Lung (tissue), 12 donors: ENCODE results near the gene ASCC1. TPM values are rescaled to one million over a fixed set of nuclear protein-coding genes. Genes with fewer than 3 reads are reported as not detected.
A peak's percentile ranks its signal among the peaks of the same experiment; 100 is the strongest.

Source experiments
- ATAC-seq: fragments of 200-7000 bp; cut with Tn5 transposase; one replicate; pipeline ENCODE4 v1.9.1; 2020; ENCODE audit warnings: moderate number of reproducible peaks; ENCODE audit not compliant: insufficient read depth, low FRiP score
- DNase-seq, 3 donors: peaks; one replicate each; pipeline ENCODE4 v3.0.0-alpha.2; 2013 to 2017
- H3K27ac ChIP-seq, 2 donors: one replicate each; pipeline ENCODE4 v1.5.1; 2013; ENCODE audit warnings: mild to moderate bottlenecking in 2 of 2, moderate library complexity in 2 of 2, control low read depth in 1 of 2, inconsistent platforms in 1 of 2, low read depth in 1 of 2, low read length in 1 of 2
- H3K27me3 ChIP-seq, 3 donors: one replicate each; pipeline ENCODE4 v1.5.1; 2013; ENCODE audit warnings: low read length in 2 of 3; ENCODE audit not compliant: control insufficient read depth in 3 of 3, insufficient read depth in 3 of 3
- H3K36me3 ChIP-seq, 4 donors: one replicate each; pipeline ENCODE4 v1.5.1; 2013; ENCODE audit warnings: low read length in 4 of 4, mild to moderate bottlenecking in 1 of 4, moderate library complexity in 1 of 4; ENCODE audit not compliant: control insufficient read depth in 4 of 4, insufficient read depth in 4 of 4
- H3K4me1 ChIP-seq, 5 donors: one replicate each; pipeline ENCODE4 v1.5.1; 2013; ENCODE audit warnings: low read length in 5 of 5, mild to moderate bottlenecking in 2 of 5, moderate library complexity in 1 of 5; ENCODE audit not compliant: control insufficient read depth in 5 of 5, insufficient read depth in 5 of 5
- H3K4me3 ChIP-seq: one replicate; pipeline ENCODE4 v1.5.1; 2013; ENCODE audit warnings: mild to moderate bottlenecking, control low read depth, moderate library complexity
- H3K9ac ChIP-seq, 2 donors: one replicate each; pipeline ENCODE4 v1.5.1; 2013; ENCODE audit warnings: low read length in 2 of 2, control low read depth in 1 of 2; ENCODE audit not compliant: insufficient read depth in 1 of 2
- H3K9me3 ChIP-seq, 4 donors: one replicate each; pipeline ENCODE4 v1.5.1; 2013; ENCODE audit warnings: low read length in 3 of 4, mild to moderate bottlenecking in 1 of 4, moderate library complexity in 1 of 4; ENCODE audit not compliant: control insufficient read depth in 4 of 4, insufficient read depth in 3 of 4
- WGBS, 2 donors: extraction: QIAGEN DNeasy Blood & Tissue Kit; methylation state at CpG; one replicate each; pipeline ENCODE4 v1.1.7; 2013; 5-methylcytosine and 5-hydroxymethylcytosine counted together
- polyA plus RNA-seq, 2 donors: library from polyadenylated mRNA; stranded (reverse); fragments of 200-250 nt; gene quantifications; one replicate each; pipeline ENCODE4 v1.2.1, GENCODE V29; 2013
- total RNA-seq, 2 donors: library from RNA; depleted of rRNA in 1 of 2; stranded (reverse); fragments of >200 nt in 1 of 2; gene quantifications; one replicate each; pipeline ENCODE4 v1.2.1, GENCODE V29; 2014 to 2021
- TF ChIP-seq, protein P1 (sequence below): IDR thresholded peaks from 2 replicates; pipeline ENCODE4 v1.5.1; 2012; ENCODE audit warnings: mild to moderate bottlenecking; ENCODE audit errors: control extremely low read depth, extremely low read depth
- donor health status: control.
- donor health status: control.
- donor health status: Bipolar disorder and iron deficiency.
- donor health status: healthy.
- donor health status: DM: yes; HTN: yes; CAD: no.

The ASCC1 gene
- total and polyA plus RNA-seq, 4 donors = 9.0 to 29.9 (median 24.2) TPM

DNA sequence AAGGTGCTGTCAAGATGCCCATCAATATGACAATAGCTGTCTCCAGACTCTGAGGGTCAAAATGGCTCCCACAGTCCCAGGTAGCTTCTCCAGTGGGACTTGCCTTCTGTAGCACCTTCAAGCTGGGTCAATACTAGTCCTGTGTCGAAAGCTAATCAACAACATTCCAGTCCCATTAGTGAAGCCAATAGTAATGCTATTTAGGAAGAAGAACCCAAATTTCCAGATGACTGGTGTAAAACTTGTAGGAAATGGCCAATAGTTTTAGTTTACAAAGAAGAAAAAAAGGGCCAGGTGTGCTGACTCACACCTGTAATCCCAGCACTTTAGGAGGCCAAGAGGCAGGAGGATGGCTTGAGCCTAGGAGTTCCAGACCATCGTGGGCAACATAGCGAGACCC is 125.8 kb downstream of the ASCC1 start:
- Histone ChIP-seq H3K36me3 (no peaks in the 10 kb centered on the region), H3K4me1 (peaks cover 0 to 31% (median 0%) of the 10 kb centered on the region in 5 donors), H3K27ac (no peak overlapping the region), H3K9ac (no peak overlapping the region), H3K27me3 (peaks cover 0 to 30% (median 13%) of the 10 kb centered on the region in 3 donors), H3K4me3 (no peak overlapping the region), H3K9me3 (no peaks in the 10 kb centered on the region)
- no peak for DNase-seq
- TF ChIP-seq, protein P1, sequence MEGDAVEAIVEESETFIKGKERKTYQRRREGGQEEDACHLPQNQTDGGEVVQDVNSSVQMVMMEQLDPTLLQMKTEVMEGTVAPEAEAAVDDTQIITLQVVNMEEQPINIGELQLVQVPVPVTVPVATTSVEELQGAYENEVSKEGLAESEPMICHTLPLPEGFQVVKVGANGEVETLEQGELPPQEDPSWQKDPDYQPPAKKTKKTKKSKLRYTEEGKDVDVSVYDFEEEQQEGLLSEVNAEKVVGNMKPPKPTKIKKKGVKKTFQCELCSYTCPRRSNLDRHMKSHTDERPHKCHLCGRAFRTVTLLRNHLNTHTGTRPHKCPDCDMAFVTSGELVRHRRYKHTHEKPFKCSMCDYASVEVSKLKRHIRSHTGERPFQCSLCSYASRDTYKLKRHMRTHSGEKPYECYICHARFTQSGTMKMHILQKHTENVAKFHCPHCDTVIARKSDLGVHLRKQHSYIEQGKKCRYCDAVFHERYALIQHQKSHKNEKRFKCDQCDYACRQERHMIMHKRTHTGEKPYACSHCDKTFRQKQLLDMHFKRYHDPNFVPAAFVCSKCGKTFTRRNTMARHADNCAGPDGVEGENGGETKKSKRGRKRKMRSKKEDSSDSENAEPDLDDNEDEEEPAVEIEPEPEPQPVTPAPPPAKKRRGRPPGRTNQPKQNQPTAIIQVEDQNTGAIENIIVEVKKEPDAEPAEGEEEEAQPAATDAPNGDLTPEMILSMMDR = no peak
- no peak for ATAC-seq
- 96 to 99% methylated on average over 3 of the region's 3 CpGs for WGBS, 2 donors

DNA sequence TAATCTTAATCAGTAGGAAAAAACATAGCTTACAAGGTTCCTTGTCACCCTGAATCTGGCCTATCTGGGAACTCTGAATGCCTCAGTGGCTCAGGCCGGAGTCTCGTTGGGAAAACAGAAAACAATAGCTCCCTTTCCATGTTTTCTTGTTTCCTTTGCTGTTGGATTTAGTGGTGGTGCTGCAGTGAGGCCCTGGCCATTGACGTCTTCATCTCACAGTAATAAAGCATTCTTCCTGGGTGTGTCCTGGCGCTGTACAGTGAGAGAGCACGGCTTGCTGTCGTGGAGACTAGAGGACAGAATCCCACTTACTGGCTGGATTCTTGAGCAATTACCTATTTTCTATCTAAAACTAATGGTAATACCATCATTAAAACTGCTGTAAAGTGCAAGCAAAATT is 126.5 kb downstream of the ASCC1 start:
- Histone ChIP-seq H3K36me3 (no peaks in the 10 kb centered on the region), H3K27me3 (peaks cover 0 to 34% (median 13%) of the 10 kb centered on the region in 3 donors), H3K27ac (peak overlapping the region in 1 of 2 donors; percentile 65), H3K4me1 (peaks cover 0 to 31% (median 0%) of the 10 kb centered on the region in 5 donors), H3K4me3 (no peak overlapping the region), H3K9me3 (no peaks in the 10 kb centered on the region), H3K9ac (no peak overlapping the region)
- TF ChIP-seq, protein P1 = no peak
- ATAC-seq (no peak), DNase-seq (peak in 1 of 3 donors; percentile 25)
- 54 to 64% methylated on average over 6 of the region's 6 CpGs for WGBS, 2 donors

GRCh38 chr10:72088889-72089575 is 127.0 kb downstream of the ASCC1 start:
- Histone ChIP-seq H3K4me1 (peaks cover 0 to 31% (median 0%) of the 10 kb centered on the region in 5 donors), H3K9me3 (no peaks in the 10 kb centered on the region), H3K27ac (peak overlapping the region in 1 of 2 donors; percentile 28), H3K9ac (no peak overlapping the region), H3K4me3 (no peak overlapping the region), H3K36me3 (no peaks in the 10 kb centered on the region), H3K27me3 (peaks cover 0 to 34% (median 13%) of the 10 kb centered on the region in 3 donors)
- DNase-seq = peak; percentile 72 to 79 (median 73)
- ATAC-seq = no peak
- 33 to 40% methylated on average over 14 of the region's 14 CpGs for WGBS, 2 donors
- TF ChIP-seq, protein P1 = no peak
